PC-3 (cell line): Measurements from ENCODE around the gene DCAF15. TPM values are rescaled to one million over a fixed set of nuclear protein-coding genes. Genes with fewer than 3 reads are reported as not detected.

Experiments
- ATAC-seq: fragments of 200-7000 bp; cut with Tn5 transposase; 2 replicates; pipeline ENCODE4 v1.9.1; 2020; ENCODE audit warnings: mild to moderate bottlenecking, moderate library complexity
- BruUV-seq: library from RNA; stranded (reverse); fragments of 400-500 nt; replicated peaks from 2 replicates; lab custom pipeline; 2021; lab: Mats Ljungman, UMichigan
- CTCF ChIA-PET: fragments of 300-600 bp; sonication (Branson Sonifier 250); formaldehyde crosslinking; loops from one replicate; lab custom pipeline; 2022; ENCODE audit warnings: antibody characterized with exemption; lab: Charles Lee
- POLR2A ChIA-PET: fragments of 300-600 bp; sonication (Branson Sonifier 250); formaldehyde crosslinking; loops from one replicate; lab custom pipeline; 2022; ENCODE audit warnings: antibody characterized with exemption; ENCODE audit not compliant: unreplicated experiment; lab: Charles Lee
- DNase-seq: peaks from one replicate; pipeline ENCODE4 v3.0.0-alpha.2; 2015
- H2AFZ ChIP-seq: fragments of 300-600 bp; sonication (generic); 2 replicates; pipeline ENCODE4 v1.6.0; 2016; ENCODE audit warnings: antibody characterized with exemption, low read length
- H3F3A ChIP-seq: fragments of 300-600 bp; sonication (generic); one replicate; pipeline ENCODE4 v1.6.0; 2017; ENCODE audit warnings: antibody characterized with exemption, low read length, control low read depth, mild to moderate bottlenecking; ENCODE audit not compliant: unreplicated experiment
- H3K27ac ChIP-seq: fragments of 300-600 bp; sonication (generic); 2 replicates; pipeline ENCODE4 v1.5.1; 2016; ENCODE audit warnings: mild to moderate bottlenecking, low read length
- H3K27me3 ChIP-seq: fragments of 300-600 bp; sonication (generic); 2 replicates; pipeline ENCODE4 v1.6.1; 2016; ENCODE audit warnings: low read length, mixed read lengths
- H3K36me3 ChIP-seq: fragments of 300-600 bp; sonication (generic); 2 replicates; pipeline ENCODE4 v1.6.1; 2016; ENCODE audit warnings: low read depth, mixed run types, low read length, mixed read lengths
- H3K4me1 ChIP-seq: fragments of 300-600 bp; sonication (generic); 2 replicates; pipeline ENCODE4 v1.5.1; 2016; ENCODE audit warnings: low read length; ENCODE audit not compliant: insufficient read depth
- H3K4me2 ChIP-seq: fragments of 300-600 bp; sonication (generic); 2 replicates; pipeline ENCODE4 v1.6.0; 2016; ENCODE audit warnings: low read length
- H3K4me3 ChIP-seq: fragments of 300-600 bp; sonication (generic); 2 replicates; pipeline ENCODE4 v1.5.1; 2016; ENCODE audit warnings: mild to moderate bottlenecking, low read length, mixed read lengths
- H3K79me2 ChIP-seq: fragments of 300-600 bp; sonication (generic); 2 replicates; pipeline ENCODE4 v1.6.1; 2017; ENCODE audit warnings: low read length, mixed read lengths
- H3K9ac ChIP-seq: fragments of 300-600 bp; sonication (generic); 2 replicates; pipeline ENCODE4 v1.6.0; 2016; ENCODE audit warnings: mild to moderate bottlenecking, low read length
- H3K9me2 ChIP-seq: fragments of 300-600 bp; sonication (generic); replicated peaks from 2 replicates; pipeline ENCODE4 v1.6.1; 2016; ENCODE audit warnings: mixed run types, low read length, mixed read lengths
- H3K9me3 ChIP-seq: fragments of 300-600 bp; sonication (generic); 2 replicates; pipeline ENCODE4 v1.6.1; 2016; ENCODE audit warnings: low read length, mixed read lengths
- H4K20me1 ChIP-seq: fragments of 300-600 bp; sonication (generic); 2 replicates; pipeline ENCODE4 v1.6.1; 2016; ENCODE audit warnings: low read length, mixed read lengths
- CTCF ChIP-seq: fragments of 300-600 bp; sonication (generic); conservative IDR thresholded peaks from 2 replicates; pipeline ENCODE4 v1.5.1; 2017; ENCODE audit warnings: antibody characterized with exemption, low read depth, mild to moderate bottlenecking, low read length
- EZH2 ChIP-seq: fragments of 300-600 bp; sonication (generic); IDR thresholded peaks from one replicate; pipeline ENCODE4 v1.6.1; 2017; ENCODE audit warnings: antibody characterized with exemption, mild to moderate bottlenecking, low read length; ENCODE audit not compliant: unreplicated experiment
- EZH2phosphoT487 ChIP-seq: fragments of 300-600 bp; sonication (generic); IDR thresholded peaks from 2 replicates; pipeline ENCODE4 v1.6.1; 2018; ENCODE audit warnings: mild to moderate bottlenecking, antibody characterized with exemption, low read length, borderline replicate concordance
- intact Hi-C: fragments of 100-400 bp; cut with micrococcal nuclease; formaldehyde crosslinking; loops from 2 replicates; pipeline ENCODE4 v1.9.0; 2023
- total RNA-seq: library from RNA; depleted of rRNA; stranded (reverse); fragments of >200 nt; gene quantifications from 2 replicates; pipeline ENCODE4 v1.2.3, GENCODE V29; 2014

DCAF15 gene
- total RNA-seq, 1 experiment from 2014 or later: 50.8 TPM

DNA sequence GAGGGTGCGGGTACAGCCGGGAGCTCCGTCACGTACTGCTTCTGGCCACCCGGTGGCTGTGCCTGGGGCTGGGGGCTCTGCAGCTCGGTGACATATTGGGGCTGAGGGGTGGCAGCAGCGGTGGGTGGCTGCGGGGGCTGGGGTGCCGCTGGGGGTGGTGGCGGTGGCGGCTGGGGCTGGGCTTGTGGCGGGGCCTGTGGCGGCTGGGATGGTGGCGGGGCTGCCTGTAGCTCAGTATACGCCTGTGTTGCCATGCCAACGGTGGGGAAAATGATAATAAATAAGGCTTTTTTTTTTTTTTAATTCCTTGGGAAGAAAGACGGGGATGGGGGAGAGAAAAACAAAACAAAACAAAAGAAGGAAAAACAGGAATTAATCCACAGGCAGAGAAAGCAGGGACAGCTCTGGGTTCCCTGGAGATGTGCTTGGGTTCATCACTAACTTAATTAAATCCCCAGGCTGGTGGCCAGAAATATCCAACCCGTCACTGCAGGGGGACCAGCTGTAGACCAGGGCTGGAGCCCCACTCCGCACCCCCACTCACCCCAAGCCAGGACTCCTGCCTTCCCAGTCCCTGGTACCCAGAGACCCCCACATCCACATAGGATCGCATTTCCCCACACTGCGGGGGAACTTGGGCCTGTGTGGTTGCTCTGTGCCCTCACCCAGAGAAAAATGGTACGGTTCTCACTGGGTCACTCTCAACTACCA lies 41.4 kb downstream of the DCAF15 start:
- no peak overlapping the region for H2AFZ ChIP-seq
- no peak overlapping the region for H3K27ac ChIP-seq
- no peaks in the 10 kb centered on the region for H3K9me3 ChIP-seq
- peaks cover 8% of the 10 kb centered on the region for H3K36me3 ChIP-seq
- TF ChIP-seq EZH2phosphoT487: no peak
- no peak for TF ChIP-seq EZH2
- no peak for TF ChIP-seq CTCF
- H3K79me2 ChIP-seq: no peaks in the 10 kb centered on the region
- H3K9ac ChIP-seq: no peak overlapping the region
- POLR2A ChIA-PET: no interaction called here
- no peaks in the 10 kb centered on the region for H3K27me3 ChIP-seq
- H3K4me1 ChIP-seq: no peaks in the 10 kb centered on the region
- no peaks in the 10 kb centered on the region for H3F3A ChIP-seq
- H3K4me3 ChIP-seq: no peak overlapping the region
- no TSS peak for BruUV-seq
- H4K20me1 ChIP-seq: no peaks in the 10 kb centered on the region
- no peak overlapping the region for H3K4me2 ChIP-seq
- no peak for ATAC-seq
- H3K9me2 ChIP-seq: no peaks in the 10 kb centered on the region
- CTCF ChIA-PET: interaction anchor here (0.7 kb wide), 1 partner anchor 38 kb away, joined by 14 read pairs; the partner anchor contains the start of gene IL27RA
- intact Hi-C loops: no loop called here
- DNase-seq: no peak

DNA sequence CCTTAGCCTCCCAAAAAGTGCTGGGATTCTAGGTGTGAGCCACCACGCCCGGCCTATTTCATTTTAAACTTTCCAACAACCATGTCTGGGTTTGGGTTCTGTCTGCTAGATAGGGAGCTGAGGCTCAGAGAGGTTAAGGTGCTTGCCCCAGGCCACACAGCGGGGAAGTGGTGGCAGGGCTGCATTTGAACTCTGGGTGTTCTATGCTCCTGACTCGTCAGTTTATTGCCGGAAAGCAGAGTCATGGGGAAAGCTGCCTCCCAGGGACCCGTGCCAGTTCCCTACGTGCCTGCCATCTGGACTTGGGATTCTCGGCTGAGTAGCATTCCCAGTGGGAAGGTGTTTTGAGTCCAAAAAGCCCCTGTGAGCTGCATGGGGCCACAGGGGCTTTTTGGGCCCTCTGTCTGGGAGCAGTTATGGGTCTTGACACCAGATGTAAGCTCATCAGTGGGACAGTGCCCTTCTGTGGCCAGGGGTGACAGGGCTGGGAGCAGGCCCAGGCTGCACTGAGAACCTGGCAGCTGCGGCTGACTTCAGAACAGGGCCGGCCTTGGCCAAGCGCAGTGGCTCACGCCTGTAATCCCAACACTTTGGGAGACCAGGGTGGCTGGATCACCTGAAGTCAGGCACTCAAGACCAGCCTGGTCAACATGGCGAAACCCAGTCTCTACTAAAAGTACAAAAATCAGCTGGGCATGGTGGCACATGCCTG lies 42.9 kb downstream of the DCAF15 start:
- Histone ChIP-seq H3K9me3 (peaks cover 6% of the 10 kb centered on the region; the same call in 1 of the 2 replicates), H3K9me2 (no peaks in the 10 kb centered on the region), H3K4me1 (no peaks in the 10 kb centered on the region), H4K20me1 (no peaks in the 10 kb centered on the region), H3K4me2 (no peak overlapping the region), H3K79me2 (peaks cover 2% of the 10 kb centered on the region; the same call in 1 of the 2 replicates), H3K36me3 (peaks cover 21% of the 10 kb centered on the region), H2AFZ (no peak overlapping the region), H3F3A (no peaks in the 10 kb centered on the region), H3K27me3 (no peaks in the 10 kb centered on the region), H3K4me3 (no peak overlapping the region), H3K9ac (no peak overlapping the region), H3K27ac (no peak overlapping the region)
- TF ChIP-seq EZH2phosphoT487 (no peak), CTCF (no peak), EZH2 (no peak)
- DNase-seq (peak; percentile 11), ATAC-seq (peak; percentile 33)
- POLR2A ChIA-PET: no interaction called here
- CTCF ChIA-PET: interaction anchor here (0.6 kb wide), 1 partner anchor 43 kb away, joined by 8 read pairs; the partner anchor contains the start of gene DCAF15
- intact Hi-C loops: no loop called here
- no TSS peak for BruUV-seq
